GM19099 (cell line): Measurements from ENCODE around the gene ZBED1.

Source experiments
- POLR2A ChIP-seq: IDR thresholded peaks from 3 replicates; pipeline ENCODE4 v1.6.1; 2011; ENCODE audit warnings: low read depth; ENCODE audit not compliant: insufficient read length; ENCODE audit errors: extremely low read depth

Gene ZBED1

DNA sequence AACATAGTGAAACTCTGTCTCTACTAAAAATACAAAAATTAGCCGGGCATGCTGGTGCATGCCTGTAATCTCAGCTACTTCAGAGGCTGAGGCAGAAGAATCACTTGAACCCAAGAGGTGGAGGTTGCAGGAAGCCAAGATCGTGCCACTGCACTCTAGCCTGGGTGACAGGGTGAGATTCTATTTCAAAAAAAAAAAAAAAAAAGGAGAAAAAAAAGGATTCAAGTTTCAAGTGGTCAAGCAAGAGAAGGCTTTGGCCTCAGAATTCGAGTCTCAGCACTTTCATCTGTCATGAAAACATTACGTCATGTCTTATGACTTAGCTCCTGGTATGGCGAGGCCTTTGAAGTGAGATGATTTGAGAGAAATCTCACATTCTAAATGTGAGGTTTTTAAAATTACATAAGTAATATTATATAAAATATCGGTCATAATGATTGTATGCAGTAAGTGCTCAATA lies 21.2 kb upstream of the ZBED1 start:
- TF ChIP-seq POLR2A, result no peak

DNA sequence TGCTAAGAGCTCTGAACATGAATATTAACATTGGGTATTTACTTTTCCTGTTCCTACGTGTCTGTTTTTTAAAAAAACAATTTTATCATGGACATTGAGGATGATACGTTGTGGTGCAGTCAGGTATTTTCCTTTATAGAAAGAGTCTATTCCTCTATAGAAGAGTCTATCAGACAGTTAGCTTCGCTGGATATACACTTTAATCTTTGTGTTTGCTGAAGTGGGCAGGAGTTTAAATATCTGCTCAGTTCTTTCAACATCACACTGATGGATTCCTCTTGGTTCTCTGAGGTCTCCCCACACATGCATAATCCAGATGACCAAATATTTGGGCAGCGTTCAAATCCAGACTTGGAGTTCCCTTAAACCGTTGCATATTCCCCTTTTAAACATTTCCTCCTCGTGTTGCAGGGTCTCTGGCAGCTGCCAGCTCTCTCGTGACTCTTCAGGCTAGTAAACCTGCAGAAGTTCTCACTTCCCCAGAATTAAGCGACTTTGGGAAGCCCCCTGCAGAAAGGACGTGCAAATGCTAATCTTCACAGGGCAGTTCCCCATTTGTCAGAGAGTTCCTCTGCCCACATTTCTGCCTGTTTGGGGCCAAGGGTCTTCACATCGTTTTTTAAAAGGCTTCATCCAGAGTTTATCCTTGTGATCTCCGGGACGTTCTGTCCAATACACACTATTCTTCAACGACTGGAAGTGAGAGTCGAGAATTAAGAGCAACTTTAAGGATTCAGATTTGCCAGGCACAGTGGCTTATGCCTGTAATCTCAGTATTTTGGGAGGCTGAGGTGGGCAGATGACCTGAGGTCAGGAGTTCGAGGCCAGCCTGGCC lies 20.5 kb upstream of the ZBED1 start:
- no peak for TF ChIP-seq POLR2A

DNA sequence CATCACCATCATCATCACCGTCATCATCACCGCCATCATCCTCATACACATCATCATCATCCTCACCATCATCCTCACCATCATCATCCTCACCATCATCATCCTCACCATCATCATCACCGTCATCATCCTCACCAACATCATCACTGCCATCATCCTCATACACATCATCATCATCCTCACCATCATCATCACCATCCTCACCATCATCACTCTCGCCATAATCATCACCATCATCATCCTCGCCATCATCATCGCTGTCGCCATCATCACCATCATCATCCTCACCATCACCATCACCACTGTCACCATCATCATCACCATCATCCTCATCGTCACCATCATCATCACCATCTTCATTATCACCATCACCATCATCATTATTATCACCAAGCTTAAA lies 19.8 kb upstream of the ZBED1 start:
- TF ChIP-seq POLR2A, result no peak

DNA sequence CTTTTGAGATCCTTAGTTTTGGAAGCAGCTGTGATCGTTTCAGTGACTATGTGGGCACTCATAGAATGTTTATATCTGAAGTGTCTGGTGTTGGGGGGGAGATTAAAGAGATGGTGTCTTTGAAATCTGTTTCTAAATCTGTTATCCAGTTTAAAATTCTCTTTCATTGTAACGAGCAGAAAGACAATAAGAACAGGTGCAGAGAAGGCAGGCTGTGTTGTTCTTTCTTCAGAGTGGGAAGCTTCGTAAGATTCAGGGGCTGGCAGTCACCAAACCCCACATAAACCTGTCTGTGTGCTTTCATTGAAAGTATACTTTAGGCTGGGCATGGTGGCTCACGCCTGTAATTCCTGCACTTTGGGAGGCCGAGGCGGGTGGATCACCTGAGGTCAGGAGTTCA lies 16.3 kb upstream of the ZBED1 start:
- TF ChIP-seq POLR2A, result no peak

DNA sequence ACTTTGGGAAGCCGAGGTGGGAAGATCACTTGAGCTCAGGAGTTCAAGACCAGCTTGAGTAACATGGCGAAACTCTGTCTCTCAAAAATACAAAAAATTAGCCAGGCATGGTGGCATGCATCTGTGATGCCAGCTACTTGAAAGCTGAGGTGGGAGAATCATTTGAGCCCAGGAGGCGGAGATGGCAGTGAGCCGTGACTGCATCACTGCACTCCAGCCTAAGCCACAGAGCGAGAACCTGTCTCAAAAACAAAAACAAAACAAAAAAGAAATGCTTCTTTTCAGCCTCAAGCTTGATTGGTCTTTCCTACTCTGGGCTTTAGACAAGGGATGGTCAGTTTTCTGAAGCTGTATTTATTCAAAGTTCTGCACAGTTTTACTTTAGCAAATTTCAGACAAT lies 15.8 kb upstream of the ZBED1 start:
- no peak for TF ChIP-seq POLR2A

DNA sequence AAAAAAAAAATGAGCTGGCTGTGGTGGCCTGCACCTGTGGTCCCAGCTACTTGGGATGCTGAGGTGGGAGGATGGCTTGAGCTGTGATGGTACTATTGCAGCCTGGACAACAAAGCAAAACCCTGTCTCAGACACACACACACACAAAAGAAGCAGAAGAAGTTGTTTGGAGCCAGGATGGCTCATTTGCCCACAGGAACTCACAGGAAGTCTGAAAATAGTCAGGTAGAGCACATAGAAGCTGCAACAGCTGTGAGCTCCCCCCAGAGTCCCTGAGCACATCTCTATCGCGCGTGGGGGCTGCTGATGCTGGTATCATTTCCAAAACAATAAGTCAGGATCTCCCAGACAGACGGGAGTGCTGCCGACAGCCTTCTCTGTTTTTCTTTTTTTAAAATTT lies 13.4 kb upstream of the ZBED1 start:
- no peak for TF ChIP-seq POLR2A

DNA sequence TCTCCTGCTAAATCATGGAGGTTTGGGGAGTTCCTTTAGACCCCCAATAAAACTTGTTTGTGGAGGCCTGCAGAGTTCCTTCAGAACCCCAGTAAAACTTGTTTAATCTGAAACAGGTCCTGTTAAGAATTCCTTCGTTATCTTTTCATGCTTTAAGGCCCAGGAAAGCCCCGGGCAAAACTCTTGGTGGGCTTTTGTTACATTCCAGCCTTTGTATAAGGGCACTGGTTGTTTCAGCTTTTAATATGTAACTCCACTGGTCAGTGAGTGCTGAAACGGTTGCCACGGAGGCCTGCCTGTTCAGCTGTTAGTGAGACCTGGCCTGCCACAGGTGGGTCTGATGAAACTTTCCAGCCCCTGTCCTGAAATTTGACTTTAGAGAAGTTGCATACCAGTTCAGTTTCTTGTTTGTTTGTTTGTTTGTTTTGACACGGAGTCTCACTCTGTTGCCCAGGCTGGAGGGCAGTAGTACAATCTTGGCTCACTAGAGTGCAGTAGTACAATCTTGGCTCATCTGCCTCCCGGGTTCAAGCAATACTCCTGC lies 12.4 kb upstream of the ZBED1 start:
- no peak for TF ChIP-seq POLR2A

DNA sequence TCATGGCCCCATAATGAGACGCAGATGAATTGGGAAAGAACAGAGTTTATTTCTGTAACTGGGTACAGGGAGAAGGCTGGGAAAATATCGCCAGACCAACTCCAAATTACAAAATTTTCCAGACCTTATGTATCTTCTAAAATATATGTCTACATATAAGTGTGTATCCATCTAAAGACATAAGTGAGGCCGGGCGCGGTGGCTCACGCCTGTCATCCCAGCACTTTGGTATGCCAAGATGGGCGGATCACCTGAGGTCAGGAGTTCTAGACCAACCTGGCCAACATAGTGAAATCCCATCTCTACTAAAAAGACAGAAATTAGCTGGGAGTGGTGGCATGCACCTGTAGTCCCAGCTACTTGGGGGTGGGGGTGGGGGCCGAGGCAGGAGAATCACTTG lies 11.7 kb upstream of the ZBED1 start:
- TF ChIP-seq POLR2A, result no peak

DNA sequence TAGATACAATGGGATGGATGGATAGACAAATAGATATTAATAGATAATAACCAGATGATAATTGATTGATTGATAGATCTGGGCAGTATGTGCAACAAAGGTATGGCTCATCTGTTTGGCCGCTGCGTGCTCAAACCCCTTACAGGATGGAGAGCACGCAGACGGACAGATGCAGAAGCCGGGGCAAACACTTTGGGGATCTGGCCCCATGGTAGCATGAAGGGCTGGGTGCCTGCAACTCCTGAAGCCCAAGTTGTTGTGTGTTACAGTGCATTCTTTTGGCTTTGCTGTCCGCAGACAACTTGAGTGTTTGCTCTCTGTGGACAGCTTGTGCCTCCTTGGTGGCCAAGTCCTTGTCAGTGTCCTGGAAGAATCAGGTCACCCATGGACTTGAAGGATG lies 10.6 kb upstream of the ZBED1 start:
- no peak for TF ChIP-seq POLR2A

DNA sequence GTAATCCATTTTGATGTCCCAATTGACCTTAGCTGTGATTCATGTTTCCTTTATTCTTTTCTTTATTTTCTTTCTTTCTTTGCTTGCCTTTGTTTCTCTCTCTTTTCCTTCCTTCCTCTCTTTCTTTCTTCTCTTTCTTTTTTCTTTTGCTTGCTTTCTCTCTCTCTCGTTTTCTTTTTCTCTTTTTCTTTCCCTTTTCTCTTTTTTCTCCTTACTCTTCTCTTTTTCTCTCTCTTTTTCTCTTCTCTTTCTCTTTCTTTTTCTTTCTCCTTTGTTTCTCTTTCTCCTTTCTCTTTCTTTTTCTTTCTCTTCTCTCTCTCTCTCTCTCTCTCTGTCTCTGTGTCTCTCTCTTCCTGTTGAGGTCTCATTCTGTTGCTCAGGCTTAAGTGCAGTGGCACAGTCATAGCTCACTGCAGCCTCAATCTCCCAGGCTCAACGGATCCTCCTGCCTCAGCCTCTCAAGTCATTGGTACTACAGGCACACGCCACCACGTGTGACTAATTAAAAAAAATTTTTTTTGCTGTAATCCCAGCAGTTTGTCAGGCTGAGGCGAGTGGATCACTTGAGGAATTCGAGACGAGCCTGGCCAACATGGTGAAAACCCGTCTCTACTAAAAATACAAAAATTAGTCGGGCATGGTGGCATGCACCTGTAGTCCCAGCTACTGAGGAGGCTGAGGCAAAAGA lies 8.0 kb upstream of the ZBED1 start:
- no peak for TF ChIP-seq POLR2A

DNA sequence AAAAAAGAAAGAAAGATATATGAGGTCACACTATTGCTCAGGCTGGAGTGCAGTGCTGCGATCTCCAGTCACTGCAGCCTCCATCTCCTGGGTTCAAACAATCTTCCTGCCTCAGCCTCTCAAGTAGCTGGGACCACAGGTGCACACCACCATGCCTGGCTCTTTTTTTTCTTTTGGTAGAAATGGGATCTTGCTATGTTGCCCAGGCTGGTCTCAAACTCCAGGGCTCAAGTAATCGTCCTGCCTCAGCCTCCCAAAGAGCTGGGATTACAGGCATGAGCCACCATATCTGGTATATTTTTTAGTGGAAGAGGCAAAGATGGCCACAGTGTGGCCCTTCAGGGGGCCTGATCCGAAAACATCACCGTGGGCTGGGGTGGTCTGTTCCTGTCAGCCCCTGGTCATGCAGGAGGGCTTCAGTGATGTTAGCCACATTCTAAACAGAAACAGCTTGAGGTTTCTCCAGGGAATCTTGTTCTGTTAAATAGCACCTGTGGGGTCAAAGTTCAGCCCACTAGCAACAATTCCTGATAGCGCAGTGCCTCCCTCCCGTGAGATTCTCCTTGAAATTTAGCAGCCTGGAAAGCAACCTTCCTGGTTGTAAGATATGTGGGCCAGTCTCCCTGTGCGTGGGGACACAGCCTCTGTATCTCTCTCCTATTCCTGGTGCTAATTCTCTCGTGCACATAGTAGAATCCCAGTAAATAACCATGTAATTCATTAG lies 7.3 kb upstream of the ZBED1 start:
- no peak for TF ChIP-seq POLR2A

DNA sequence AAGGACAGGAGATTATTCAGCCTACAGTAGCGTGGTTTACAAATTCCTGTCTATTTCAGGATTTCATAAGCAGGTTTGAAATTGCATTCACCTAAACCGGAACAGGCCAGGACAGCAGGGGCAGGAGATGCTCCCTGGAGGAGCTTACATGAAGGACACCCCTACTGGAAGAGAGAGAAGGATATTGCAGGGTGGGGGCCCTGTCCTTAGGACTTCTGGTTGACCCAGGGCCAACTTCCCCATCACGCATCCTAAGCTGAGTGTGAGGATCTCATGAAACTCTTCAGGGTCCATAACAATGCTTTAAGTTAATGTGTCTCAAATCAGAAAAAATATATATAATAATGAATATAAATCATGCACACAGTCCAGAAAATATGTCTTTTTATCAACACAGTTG lies 6.4 kb upstream of the ZBED1 start:
- TF ChIP-seq POLR2A, result no peak

DNA sequence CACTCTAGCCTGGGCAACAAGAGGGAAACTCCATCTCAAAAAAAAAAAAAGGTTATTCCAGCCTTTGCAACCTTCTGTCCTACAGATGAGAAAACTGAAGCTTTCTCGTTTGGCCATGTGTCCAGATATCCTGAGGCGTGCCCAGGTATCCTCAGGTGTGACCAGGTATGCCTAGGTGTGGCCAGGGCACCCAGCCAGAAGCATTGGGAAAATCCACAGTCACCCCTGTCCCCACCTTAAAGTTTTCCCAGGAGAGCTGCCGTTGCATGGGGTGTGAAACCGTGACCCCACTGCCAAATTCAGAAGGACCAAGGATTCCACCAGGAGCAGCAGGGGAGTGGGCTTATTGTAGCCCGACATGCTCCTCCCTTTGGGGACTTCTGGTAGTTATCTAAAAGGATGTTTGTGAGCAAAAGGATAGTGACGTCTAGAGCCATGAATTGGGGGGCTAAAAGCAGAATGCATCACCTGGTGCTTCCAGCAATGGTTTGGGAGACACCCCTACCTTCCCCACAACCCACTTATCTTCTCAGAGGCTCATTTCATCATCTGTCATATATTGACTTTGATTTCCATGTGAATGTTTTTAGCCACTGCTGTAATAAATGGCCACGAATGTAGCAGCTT lies 4.0 kb upstream of the ZBED1 start:
- TF ChIP-seq POLR2A, result no peak

DNA sequence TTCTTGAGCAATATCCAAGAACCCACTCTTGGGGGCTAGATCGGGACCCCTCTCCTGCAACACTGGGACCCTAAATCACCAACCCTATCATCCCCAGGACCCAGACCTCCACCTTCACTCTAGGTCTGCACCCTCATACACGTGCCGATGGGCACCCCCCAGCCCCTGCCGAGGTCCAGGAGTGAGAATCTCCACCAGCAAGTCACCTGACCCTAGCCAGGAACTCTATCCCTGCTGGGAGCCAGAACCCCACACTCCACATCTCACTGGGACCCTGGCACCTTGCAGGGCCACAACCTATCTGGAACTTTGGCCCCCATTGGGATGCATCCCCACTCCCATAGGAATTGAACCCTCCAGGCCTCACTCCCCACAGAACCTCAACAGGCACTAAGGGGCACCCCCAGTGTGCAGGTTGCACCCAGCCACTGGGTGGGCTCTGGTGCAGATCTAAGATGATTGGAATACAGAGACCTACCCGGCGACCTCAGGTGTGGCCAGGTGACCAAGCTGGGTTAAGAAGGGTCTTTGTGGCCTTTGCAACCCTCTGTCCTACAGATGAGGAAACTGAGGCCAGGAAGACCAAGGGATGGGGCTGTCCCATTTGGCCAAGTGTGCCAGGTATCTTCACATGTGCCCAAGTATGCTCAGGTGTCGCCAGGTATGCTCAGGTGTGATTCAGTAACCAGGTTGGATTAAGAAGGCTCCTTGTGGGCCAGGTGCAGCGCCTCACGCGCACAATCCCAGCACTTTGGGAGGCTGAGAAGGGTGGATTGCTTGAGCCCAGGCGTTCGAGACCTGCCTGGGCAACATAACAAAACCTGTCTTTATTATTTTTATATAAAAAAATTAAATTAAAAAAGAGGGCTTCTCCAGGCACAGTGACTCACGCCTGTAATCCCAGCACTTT lies 3.1 kb upstream of the ZBED1 start:
- TF ChIP-seq POLR2A, result no peak
